ENCODE results near the gene SOCS6.

The SOCS6 gene

DNA sequence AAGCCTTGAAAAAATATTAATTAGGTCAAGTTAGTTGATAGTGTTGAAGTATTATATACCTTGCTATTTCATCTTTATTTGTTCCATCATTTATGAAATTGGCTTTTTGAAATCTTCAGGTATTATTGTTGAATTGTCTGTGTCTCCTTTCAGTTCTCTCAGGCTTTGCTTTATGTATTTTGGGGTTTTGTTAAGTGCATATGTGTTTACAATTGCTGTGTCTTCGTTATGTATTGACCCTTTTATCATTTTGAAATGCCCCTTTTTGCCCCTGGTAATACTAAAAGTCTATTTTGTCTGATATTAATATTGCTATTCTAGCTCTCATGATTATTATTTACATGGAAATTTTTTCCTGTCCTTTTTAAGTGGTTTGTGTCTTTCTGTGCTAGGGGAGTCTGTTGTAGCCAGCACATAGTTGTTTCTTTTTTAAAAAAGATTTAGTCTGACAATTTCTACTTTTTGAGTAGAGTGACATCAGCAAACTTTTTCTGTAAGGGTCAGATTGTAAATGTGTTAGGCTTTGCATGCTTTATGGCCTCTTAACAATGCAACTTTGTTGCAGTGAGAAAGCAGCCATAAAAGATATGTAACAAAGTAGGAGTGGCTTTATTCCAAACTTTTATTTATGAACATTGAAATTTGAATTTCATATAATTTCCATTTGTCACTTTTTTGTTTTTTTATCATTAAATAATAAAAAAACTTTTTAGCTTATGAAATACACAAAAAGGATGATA lies 19.9 kb downstream of the SOCS6 start:
- no peak for DNase-seq
- Histone ChIP-seq H3K9me3 (no peaks in the 10 kb centered on the region), H3K4me1 (peaks cover 0 to 7% (median 0%) of the 10 kb centered on the region in 4 donors), H3K27me3 (no peaks in the 10 kb centered on the region), H3K36me3 (no peaks in the 10 kb centered on the region), H3K27ac (no peak overlapping the region), H3K4me3 (no peak overlapping the region)
- intact Hi-C loops (cut with DNase I; ENCODE audit: low total_unique reads) = no loop called here
- TF ChIP-seq, protein P1, sequence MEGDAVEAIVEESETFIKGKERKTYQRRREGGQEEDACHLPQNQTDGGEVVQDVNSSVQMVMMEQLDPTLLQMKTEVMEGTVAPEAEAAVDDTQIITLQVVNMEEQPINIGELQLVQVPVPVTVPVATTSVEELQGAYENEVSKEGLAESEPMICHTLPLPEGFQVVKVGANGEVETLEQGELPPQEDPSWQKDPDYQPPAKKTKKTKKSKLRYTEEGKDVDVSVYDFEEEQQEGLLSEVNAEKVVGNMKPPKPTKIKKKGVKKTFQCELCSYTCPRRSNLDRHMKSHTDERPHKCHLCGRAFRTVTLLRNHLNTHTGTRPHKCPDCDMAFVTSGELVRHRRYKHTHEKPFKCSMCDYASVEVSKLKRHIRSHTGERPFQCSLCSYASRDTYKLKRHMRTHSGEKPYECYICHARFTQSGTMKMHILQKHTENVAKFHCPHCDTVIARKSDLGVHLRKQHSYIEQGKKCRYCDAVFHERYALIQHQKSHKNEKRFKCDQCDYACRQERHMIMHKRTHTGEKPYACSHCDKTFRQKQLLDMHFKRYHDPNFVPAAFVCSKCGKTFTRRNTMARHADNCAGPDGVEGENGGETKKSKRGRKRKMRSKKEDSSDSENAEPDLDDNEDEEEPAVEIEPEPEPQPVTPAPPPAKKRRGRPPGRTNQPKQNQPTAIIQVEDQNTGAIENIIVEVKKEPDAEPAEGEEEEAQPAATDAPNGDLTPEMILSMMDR (IDR thresholded peaks at IDR 0.05) = no peak

DNA sequence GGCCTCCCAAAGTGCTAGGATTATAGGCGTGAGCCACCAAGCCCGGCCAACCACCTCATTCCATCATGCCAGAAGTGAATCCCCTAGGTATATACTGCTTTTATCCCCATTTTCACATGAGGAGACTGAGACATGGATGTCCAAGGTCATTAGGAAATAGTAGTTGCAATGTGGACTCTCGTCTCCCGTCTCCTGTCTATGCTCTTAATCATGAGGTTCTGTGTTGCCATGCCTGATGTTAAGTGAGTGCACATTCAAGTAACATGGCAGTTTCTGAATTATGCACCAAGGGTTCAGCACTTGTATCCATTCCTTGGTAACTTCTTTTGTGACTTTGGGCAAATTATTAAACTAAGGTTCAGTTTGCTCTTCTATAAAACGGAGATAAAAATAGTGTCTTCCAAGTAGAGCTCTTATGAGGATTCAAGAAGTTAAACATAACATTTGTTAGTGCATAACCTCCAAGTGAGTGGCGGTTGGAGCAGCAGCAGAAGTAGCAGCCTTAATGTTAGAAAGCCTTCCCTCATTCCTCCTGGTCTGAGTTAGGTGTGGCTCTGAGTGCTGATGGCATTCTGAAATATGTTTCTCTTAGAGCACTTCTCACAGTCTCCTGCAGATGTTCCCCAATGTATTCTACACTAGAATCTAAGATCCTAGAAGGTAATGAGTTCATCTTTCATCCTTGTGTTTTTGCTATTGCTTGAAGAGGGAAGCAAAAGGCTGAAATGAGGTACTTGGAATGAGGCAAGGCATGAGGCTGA lies 21.9 kb downstream of the SOCS6 start:
- H3K27me3 ChIP-seq = no peaks in the 10 kb centered on the region
- no peaks in the 10 kb centered on the region for H3K36me3 ChIP-seq
- intact Hi-C loops (cut with DNase I; ENCODE audit: low total_unique reads) = no loop called here
- TF ChIP-seq, protein P1 (IDR thresholded peaks at IDR 0.05) = no peak
- no peaks in the 10 kb centered on the region for H3K9me3 ChIP-seq
- DNase-seq = no peak
- H3K27ac ChIP-seq = no peak overlapping the region
- H3K4me1 ChIP-seq = peaks cover 0 to 7% (median 0%) of the 10 kb centered on the region in 4 donors
- H3K4me3 ChIP-seq = no peak overlapping the region

DNA sequence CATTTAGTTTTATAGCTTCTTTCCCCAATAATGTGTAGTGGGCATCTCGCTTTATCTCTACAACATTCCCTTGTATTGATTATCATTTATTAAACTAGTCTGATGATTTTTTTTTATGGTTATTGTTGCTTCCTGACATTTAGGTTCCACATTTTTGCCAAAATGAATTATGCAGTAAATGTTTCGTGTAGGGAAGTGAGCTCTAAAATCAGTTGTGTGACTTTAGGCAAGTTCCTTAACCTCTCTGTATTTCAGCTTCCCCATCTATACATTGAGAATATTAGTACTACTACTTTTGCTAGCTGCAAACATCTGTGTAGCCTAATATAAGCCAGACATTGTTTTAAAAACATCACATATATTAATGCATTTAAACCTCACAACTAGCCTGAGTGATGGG lies 22.9 kb downstream of the SOCS6 start:
- intact Hi-C loops (cut with DNase I; ENCODE audit: low total_unique reads) = no loop called here
- no peaks in the 10 kb centered on the region for H3K36me3 ChIP-seq
- H3K9me3 ChIP-seq = no peaks in the 10 kb centered on the region
- TF ChIP-seq, protein P1 (IDR thresholded peaks at IDR 0.05) = no peak
- no peak overlapping the region for H3K27ac ChIP-seq
- no peaks in the 10 kb centered on the region for H3K27me3 ChIP-seq
- DNase-seq = no peak
- peaks cover 0 to 7% (median 0%) of the 10 kb centered on the region in 4 donors for H3K4me1 ChIP-seq
- no peak overlapping the region for H3K4me3 ChIP-seq

DNA sequence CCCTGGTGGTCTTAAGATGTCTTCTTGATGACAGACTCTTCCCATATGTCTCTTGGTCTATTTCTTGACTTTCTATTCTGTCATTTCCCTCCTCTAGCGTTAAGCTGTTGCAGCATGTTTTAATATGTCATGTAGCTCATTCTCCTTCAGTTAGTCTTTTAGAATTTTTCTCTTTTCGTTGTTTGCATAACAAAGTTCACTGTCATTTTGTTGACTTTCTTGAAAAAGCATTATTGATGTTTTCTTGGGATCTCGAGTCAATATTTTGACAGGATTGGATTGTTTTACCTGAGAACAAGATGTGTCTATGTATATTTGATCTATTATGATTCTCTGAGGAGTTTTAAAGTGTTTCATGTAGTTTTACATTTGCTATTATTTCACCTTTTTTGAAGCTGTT lies 24.8 kb downstream of the SOCS6 start:
- Histone ChIP-seq H3K36me3 (no peaks in the 10 kb centered on the region), H3K4me1 (peaks cover 0 to 7% (median 0%) of the 10 kb centered on the region in 4 donors), H3K9me3 (no peaks in the 10 kb centered on the region), H3K27me3 (no peaks in the 10 kb centered on the region), H3K4me3 (no peak overlapping the region), H3K27ac (no peak overlapping the region)
- intact Hi-C loops (cut with DNase I; ENCODE audit: low total_unique reads) = no loop called here
- TF ChIP-seq, protein P1 (IDR thresholded peaks at IDR 0.05) = no peak
- no peak for DNase-seq

DNA sequence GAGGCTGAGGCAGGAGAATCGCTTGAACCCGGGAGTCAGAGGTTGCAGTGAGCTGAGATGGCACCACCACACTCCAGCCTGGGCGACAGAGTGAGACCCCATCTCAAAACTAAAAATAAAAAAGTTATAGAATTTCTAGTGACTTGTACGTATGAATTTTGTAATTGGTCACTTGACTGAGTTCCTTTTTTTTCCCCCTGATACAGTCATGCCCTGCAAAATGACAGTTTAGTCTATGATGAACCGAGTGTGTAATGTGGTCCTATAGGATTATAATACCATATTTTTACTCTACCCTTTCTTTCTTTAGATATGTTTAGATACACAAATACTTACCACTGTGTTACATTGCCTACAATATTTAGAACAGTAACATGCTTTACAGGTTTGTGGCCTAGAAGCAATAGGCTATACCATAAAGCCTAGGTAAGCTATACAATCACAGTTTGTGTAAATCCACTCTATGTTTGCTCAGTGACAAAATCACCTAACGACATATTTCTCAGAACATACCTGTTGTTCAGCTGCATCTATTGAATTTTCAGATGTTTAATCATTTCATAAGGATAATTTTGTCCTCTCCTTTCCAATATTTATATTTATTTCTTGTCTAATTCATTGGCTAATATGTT lies 25.4 kb downstream of the SOCS6 start:
- no peak for DNase-seq
- TF ChIP-seq, protein P1 (IDR thresholded peaks at IDR 0.05) = no peak
- Histone ChIP-seq H3K27me3 (no peaks in the 10 kb centered on the region), H3K4me1 (peaks cover 0 to 7% (median 0%) of the 10 kb centered on the region in 4 donors), H3K36me3 (peaks cover 0 to 4% (median 0%) of the 10 kb centered on the region in 3 donors), H3K9me3 (no peaks in the 10 kb centered on the region), H3K4me3 (no peak overlapping the region), H3K27ac (no peak overlapping the region)
- intact Hi-C loops (cut with DNase I; ENCODE audit: low total_unique reads) = no loop called here

All from tibial artery (tissue), 4 donors.